HCT116 (cell line): ENCODE measurements around the gene ZDBF2. TPM values are rescaled to one million over a fixed set of nuclear protein-coding genes. Genes with fewer than 3 reads are reported as not detected.

Experiments
- ATAC-seq: fragments of 200-7000 bp; cut with Tn5 transposase; 2 replicates; pipeline ENCODE4 v1.9.1; 2020; ENCODE audit warnings: mild to moderate bottlenecking, moderate library complexity
- BruUV-seq: library from RNA; stranded (reverse); fragments of 400-500 nt; replicated peaks from 2 replicates; lab custom pipeline; 2021; lab: Mats Ljungman, UMichigan
- CTCF ChIA-PET: fragments of 300-600 bp; sonication (Branson Sonifier 250); formaldehyde crosslinking; loops from one replicate; lab custom pipeline; 2021; ENCODE audit warnings: antibody characterized with exemption; lab: Charles Lee
- POLR2A ChIA-PET: fragments of 300-600, 350-600 bp; sonication (Branson Sonifier 250); formaldehyde crosslinking; loops from one replicate; lab custom pipeline; 2021; ENCODE audit warnings: antibody characterized with exemption; lab: Charles Lee
- RAD21 ChIA-PET, 2 experiments: fragments of 300-600 bp; sonication (Branson Sonifier 250); formaldehyde crosslinking; loops; one replicate each; lab custom pipeline; 2023; ENCODE audit warnings: low total read pairs in 2 of 2; ENCODE audit not compliant: uncharacterized antibody in 2 of 2, unreplicated experiment in 2 of 2, low non-redundant PET in 1 of 2; lab: Charles Lee
- DNase-seq: peaks from one replicate; pipeline ENCODE4 v3.0.0-alpha.2; 2010; ENCODE audit warnings: low read depth, low spot score
- H2AFZ ChIP-seq: fragments of 200-600 bp; shearing (Covaris generic), sonication (generic); 2 replicates; pipeline ENCODE4 v1.6.1; 2017; ENCODE audit warnings: low read depth, mixed run types, mixed read lengths, antibody characterized with exemption, low read length; ENCODE audit not compliant: poor library complexity, severe bottlenecking
- H3K27ac ChIP-seq: 2 replicates; pipeline ENCODE4 v1.5.1; 2012; ENCODE audit warnings: low read depth, low read length
- H3K27me3 ChIP-seq: fragments of 200-600 bp; sonication (generic); 2 replicates; pipeline ENCODE4 v1.6.1; 2016; ENCODE audit warnings: mixed run types, low read length, mixed read lengths; ENCODE audit not compliant: insufficient read depth
- H3K36me3 ChIP-seq, 2 experiments: fragments of 200-500 bp in 1 of 2; fragments of 200-600 bp in 1 of 2; sonication (Bioruptor generic) in 1 of 2; sonication (generic) in 1 of 2; 2 replicates each; pipeline versions ENCODE4 v1.5.1 to v1.6.1; 2014 to 2016; ENCODE audit warnings: low read length in 2 of 2, inconsistent platforms in 1 of 2, mixed read lengths in 1 of 2, mixed run types in 1 of 2; ENCODE audit not compliant: insufficient read depth in 2 of 2, control insufficient read depth in 1 of 2
- H3K4me1 ChIP-seq, 2 experiments: fragments of 200-600 bp in 1 of 2; sonication (generic) in 1 of 2; 2 replicates each; pipeline versions ENCODE4 v1.5.1 to v1.6.1; 2012 to 2017; ENCODE audit warnings: low read length in 2 of 2, inconsistent platforms in 1 of 2, mild to moderate bottlenecking in 1 of 2, mixed read lengths in 1 of 2, mixed run types in 1 of 2, moderate library complexity in 1 of 2; ENCODE audit not compliant: insufficient read depth in 2 of 2, control insufficient read depth in 1 of 2
- H3K4me2 ChIP-seq: fragments of 200-600 bp; sonication (generic); 2 replicates; pipeline ENCODE4 v1.6.1; 2017; ENCODE audit warnings: mixed run types, low read length, mixed read lengths
- H3K4me3 ChIP-seq, 2 experiments: fragments of 200-600 bp in 1 of 2; sonication (generic) in 1 of 2; replicated peaks in 1 of 2; 2 replicates each; pipeline ENCODE4 v1.5.1; 2011 to 2016; ENCODE audit warnings: low read length in 2 of 2, control low read depth in 1 of 2, low read depth in 1 of 2, mild to moderate bottlenecking in 1 of 2, mixed read lengths in 1 of 2, mixed run types in 1 of 2
- H3K79me2 ChIP-seq: fragments of 200-600 bp; sonication (generic); 2 replicates; pipeline ENCODE4 v1.6.1; 2017; ENCODE audit warnings: mild to moderate bottlenecking, mixed run types, low read length, moderate library complexity, mixed read lengths; ENCODE audit not compliant: insufficient read depth
- H3K9ac ChIP-seq: fragments of 200-600 bp; sonication (generic); 2 replicates; pipeline ENCODE4 v1.6.1; 2016; ENCODE audit warnings: low read length, mixed read lengths
- H3K9me2 ChIP-seq: fragments of 200-600 bp; sonication (generic), shearing (Covaris generic); 2 replicates; pipeline ENCODE4 v1.6.1; 2017; ENCODE audit warnings: mixed run types, mild to moderate bottlenecking, moderate library complexity; ENCODE audit not compliant: insufficient read depth
- H3K9me3 ChIP-seq, 2 experiments: fragments of 200-500 bp in 1 of 2; fragments of 200-600 bp in 1 of 2; sonication (Bioruptor generic) in 1 of 2; sonication (generic) in 1 of 2; 2 replicates each; pipeline ENCODE4 v1.6.1; 2014 to 2017; ENCODE audit warnings: low read length in 2 of 2, mixed read lengths in 2 of 2, inconsistent platforms in 1 of 2, low read depth in 1 of 2, mild to moderate bottlenecking in 1 of 2, mixed run types in 1 of 2, moderate library complexity in 1 of 2; ENCODE audit not compliant: control insufficient read depth in 1 of 2, insufficient read depth in 1 of 2
- H4K20me1 ChIP-seq: fragments of 200-600 bp; sonication (generic), shearing (Covaris generic); 2 replicates; pipeline ENCODE4 v1.6.1; 2017; ENCODE audit warnings: mixed run types, mild to moderate bottlenecking, moderate library complexity; ENCODE audit not compliant: insufficient read depth
- CBX3 ChIP-seq: IDR thresholded peaks from 2 replicates; pipeline ENCODE4 v1.6.1; 2012; ENCODE audit warnings: low read depth
- EZH2 ChIP-seq: fragments of 200-600 bp; sonication (generic); IDR thresholded peaks from 2 replicates; pipeline ENCODE4 v1.6.1; 2017; ENCODE audit warnings: antibody characterized with exemption, mixed run types
- EZH2phosphoT487 ChIP-seq: fragments of 200-600 bp; IDR thresholded peaks from 2 replicates; pipeline ENCODE4 v1.6.1; 2018; ENCODE audit warnings: antibody characterized with exemption, borderline replicate concordance
- JUND ChIP-seq: IDR thresholded peaks from 2 replicates; pipeline ENCODE4 v1.6.1; 2012
- RAD21 ChIP-seq: IDR thresholded peaks from 2 replicates; pipeline ENCODE4 v1.6.1; 2012; ENCODE audit warnings: low read depth, mild to moderate bottlenecking
- SIN3A ChIP-seq: IDR thresholded peaks from 2 replicates; pipeline ENCODE4 v1.6.1; 2012; ENCODE audit warnings: low read depth
- intact Hi-C: fragments of 100-400 bp; cut with micrococcal nuclease; formaldehyde crosslinking; loops from 2 replicates; pipeline ENCODE4 v1.10.0; 2022
- total RNA-seq: library from RNA; stranded (reverse); gene quantifications from one replicate; pipeline ENCODE4 v1.2.1, GENCODE V29; 2021; ENCODE audit not compliant: unreplicated experiment
- TF ChIP-seq, protein P1 (sequence below): IDR thresholded peaks from 2 replicates; pipeline ENCODE4 v1.6.1; 2012
- TF ChIP-seq, protein P2 (sequence below): IDR thresholded peaks from 2 replicates; pipeline ENCODE4 v1.6.1; 2012; ENCODE audit warnings: low read depth
- TF ChIP-seq, protein P3 (sequence below), 3 experiments: fragments of 200-600 bp in 1 of 3; sonication (generic) in 1 of 3; IDR thresholded peaks in 2 of 3; conservative IDR thresholded peaks in 1 of 3; 2 replicates each; pipeline ENCODE4 v1.5.1; 2012 to 2017; ENCODE audit warnings: low read depth in 2 of 3, low read length in 2 of 3, antibody characterized with exemption in 1 of 3, borderline replicate concordance in 1 of 3, control low read depth in 1 of 3, mild to moderate bottlenecking in 1 of 3, mixed read lengths in 1 of 3, mixed run types in 1 of 3, moderate library complexity in 1 of 3; ENCODE audit not compliant: insufficient read depth in 1 of 3

The ZDBF2 gene
- total RNA-seq, 1 experiment from 2014 or later = 9.2 TPM

DNA sequence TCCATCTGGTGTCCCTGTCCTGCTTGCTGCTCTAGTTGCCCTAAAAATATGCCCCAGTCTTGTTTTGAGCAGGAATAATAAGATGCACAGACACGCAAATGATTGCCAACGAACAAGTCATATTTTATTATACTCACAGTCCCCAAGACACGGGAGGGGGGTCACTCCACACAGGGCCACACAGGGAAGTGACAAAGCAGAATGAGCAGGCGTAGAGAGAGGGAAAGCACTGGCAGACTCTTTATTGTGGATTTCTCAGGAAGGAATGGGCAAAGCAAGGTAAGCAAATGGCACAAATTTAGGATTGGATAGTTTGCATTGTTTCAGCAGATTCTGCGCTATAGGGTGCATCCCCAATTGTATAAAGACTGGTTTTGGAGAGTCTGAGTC is 20.7 kb upstream of the ZDBF2 start:
- Histone ChIP-seq H3K9me3 (no peaks in the 10 kb centered on the region), H3K79me2 (no peaks in the 10 kb centered on the region), H3K9ac (no peak overlapping the region), H3K27ac (no peak overlapping the region), H2AFZ (no peak overlapping the region), H3K4me1 (no peaks in the 10 kb centered on the region), H3K4me3 (no peak overlapping the region), H3K9me2 (no peaks in the 10 kb centered on the region), H3K36me3 (no peaks in the 10 kb centered on the region), H3K27me3 (no peaks in the 10 kb centered on the region), H4K20me1 (no peaks in the 10 kb centered on the region), H3K4me2 (no peak overlapping the region)
- ATAC-seq = no peak
- intact Hi-C loops = no loop called here
- RAD21 ChIA-PET = no interaction called here
- no TSS peak for BruUV-seq
- POLR2A ChIA-PET = no interaction called here
- no peak for DNase-seq
- no peak for TF ChIP-seq RAD21
- TF ChIP-seq, protein P1, sequence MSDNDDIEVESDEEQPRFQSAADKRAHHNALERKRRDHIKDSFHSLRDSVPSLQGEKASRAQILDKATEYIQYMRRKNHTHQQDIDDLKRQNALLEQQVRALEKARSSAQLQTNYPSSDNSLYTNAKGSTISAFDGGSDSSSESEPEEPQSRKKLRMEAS = no peak
- no peak for TF ChIP-seq SIN3A
- TF ChIP-seq, protein P2, sequence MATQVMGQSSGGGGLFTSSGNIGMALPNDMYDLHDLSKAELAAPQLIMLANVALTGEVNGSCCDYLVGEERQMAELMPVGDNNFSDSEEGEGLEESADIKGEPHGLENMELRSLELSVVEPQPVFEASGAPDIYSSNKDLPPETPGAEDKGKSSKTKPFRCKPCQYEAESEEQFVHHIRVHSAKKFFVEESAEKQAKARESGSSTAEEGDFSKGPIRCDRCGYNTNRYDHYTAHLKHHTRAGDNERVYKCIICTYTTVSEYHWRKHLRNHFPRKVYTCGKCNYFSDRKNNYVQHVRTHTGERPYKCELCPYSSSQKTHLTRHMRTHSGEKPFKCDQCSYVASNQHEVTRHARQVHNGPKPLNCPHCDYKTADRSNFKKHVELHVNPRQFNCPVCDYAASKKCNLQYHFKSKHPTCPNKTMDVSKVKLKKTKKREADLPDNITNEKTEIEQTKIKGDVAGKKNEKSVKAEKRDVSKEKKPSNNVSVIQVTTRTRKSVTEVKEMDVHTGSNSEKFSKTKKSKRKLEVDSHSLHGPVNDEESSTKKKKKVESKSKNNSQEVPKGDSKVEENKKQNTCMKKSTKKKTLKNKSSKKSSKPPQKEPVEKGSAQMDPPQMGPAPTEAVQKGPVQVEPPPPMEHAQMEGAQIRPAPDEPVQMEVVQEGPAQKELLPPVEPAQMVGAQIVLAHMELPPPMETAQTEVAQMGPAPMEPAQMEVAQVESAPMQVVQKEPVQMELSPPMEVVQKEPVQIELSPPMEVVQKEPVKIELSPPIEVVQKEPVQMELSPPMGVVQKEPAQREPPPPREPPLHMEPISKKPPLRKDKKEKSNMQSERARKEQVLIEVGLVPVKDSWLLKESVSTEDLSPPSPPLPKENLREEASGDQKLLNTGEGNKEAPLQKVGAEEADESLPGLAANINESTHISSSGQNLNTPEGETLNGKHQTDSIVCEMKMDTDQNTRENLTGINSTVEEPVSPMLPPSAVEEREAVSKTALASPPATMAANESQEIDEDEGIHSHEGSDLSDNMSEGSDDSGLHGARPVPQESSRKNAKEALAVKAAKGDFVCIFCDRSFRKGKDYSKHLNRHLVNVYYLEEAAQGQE = no peak
- TF ChIP-seq, protein P3, sequence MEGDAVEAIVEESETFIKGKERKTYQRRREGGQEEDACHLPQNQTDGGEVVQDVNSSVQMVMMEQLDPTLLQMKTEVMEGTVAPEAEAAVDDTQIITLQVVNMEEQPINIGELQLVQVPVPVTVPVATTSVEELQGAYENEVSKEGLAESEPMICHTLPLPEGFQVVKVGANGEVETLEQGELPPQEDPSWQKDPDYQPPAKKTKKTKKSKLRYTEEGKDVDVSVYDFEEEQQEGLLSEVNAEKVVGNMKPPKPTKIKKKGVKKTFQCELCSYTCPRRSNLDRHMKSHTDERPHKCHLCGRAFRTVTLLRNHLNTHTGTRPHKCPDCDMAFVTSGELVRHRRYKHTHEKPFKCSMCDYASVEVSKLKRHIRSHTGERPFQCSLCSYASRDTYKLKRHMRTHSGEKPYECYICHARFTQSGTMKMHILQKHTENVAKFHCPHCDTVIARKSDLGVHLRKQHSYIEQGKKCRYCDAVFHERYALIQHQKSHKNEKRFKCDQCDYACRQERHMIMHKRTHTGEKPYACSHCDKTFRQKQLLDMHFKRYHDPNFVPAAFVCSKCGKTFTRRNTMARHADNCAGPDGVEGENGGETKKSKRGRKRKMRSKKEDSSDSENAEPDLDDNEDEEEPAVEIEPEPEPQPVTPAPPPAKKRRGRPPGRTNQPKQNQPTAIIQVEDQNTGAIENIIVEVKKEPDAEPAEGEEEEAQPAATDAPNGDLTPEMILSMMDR (IDR thresholded peaks at IDR 0.05 in 2 of 3, conservative IDR thresholded peaks at IDR 0.05 in 1 of 3; ENCODE audit: borderline replicate concordance in 1 of 3, insufficient read depth in 1 of 3, low read depth in 2 of 3, low read length in 2 of 3) = no peak
- TF ChIP-seq JUND = no peak
- no peak for TF ChIP-seq CBX3
- no peak for TF ChIP-seq EZH2
- no peak for TF ChIP-seq EZH2phosphoT487
- CTCF ChIA-PET = no interaction called here
